Measurements from ENCODE around the gene FOXL2NB.

The FOXL2NB gene

GRCh38 chr3:138949002-138949418 lies 2.0 kb downstream of the FOXL2NB start:
- no peaks in the 10 kb centered on the region for H3K36me3 ChIP-seq (ENCODE audit: control insufficient read depth in 1 of 2, insufficient read depth in 2 of 2, low read length in 2 of 2)
- peaks cover 71% of the 10 kb centered on the region for H3K27me3 ChIP-seq (ENCODE audit: low read depth, low read length)
- no peak overlapping the region for H3K27ac ChIP-seq (ENCODE audit: low read length)
- no peak overlapping the region for H3K4me3 ChIP-seq (ENCODE audit: low read depth in 1 of 2, low read length in 2 of 2)
- H3K4me1 ChIP-seq (ENCODE audit: control insufficient read depth in 1 of 2, insufficient read depth in 2 of 2, low read length in 2 of 2), result peaks cover 0 to 46% of the 10 kb centered on the region in 2 donors
- H3K9me3 ChIP-seq (ENCODE audit: control insufficient read depth in 1 of 2, low read length in 2 of 2), result no peaks in the 10 kb centered on the region

- H3K4me1 ChIP-seq (ENCODE audit: control insufficient read depth in 1 of 2, insufficient read depth in 2 of 2, low read length in 2 of 2), result peaks cover 0 to 42% of the 10 kb centered on the region in 2 donors
Measured at GRCh38 chr3:138949445-138950005, 2.5 kb downstream of the FOXL2NB start.

GRCh38 chr3:138950006-138950644 lies 3.1 kb downstream of the FOXL2NB start:
- Histone ChIP-seq H3K27me3 (ENCODE audit: low read depth, low read length) (peaks cover 71% of the 10 kb centered on the region), H3K4me1 (ENCODE audit: control insufficient read depth in 1 of 2, insufficient read depth in 2 of 2, low read length in 2 of 2) (peaks cover 0 to 36% of the 10 kb centered on the region in 2 donors), H3K27ac (ENCODE audit: low read length) (no peak overlapping the region), H3K4me3 (ENCODE audit: low read depth in 1 of 2, low read length in 2 of 2) (peak overlapping the region in 1 of 2 donors; percentile 61), H3K9me3 (ENCODE audit: control insufficient read depth in 1 of 2, low read length in 2 of 2) (no peaks in the 10 kb centered on the region), H3K36me3 (ENCODE audit: control insufficient read depth in 1 of 2, insufficient read depth in 2 of 2, low read length in 2 of 2) (no peaks in the 10 kb centered on the region)

More at GRCh38 chr3:138949445-138950005, 2.5 kb downstream of the FOXL2NB start:
- peak overlapping the region in 1 of 2 donors; percentile 61 for H3K4me3 ChIP-seq (ENCODE audit: low read depth in 1 of 2, low read length in 2 of 2)
- no peaks in the 10 kb centered on the region for H3K9me3 ChIP-seq (ENCODE audit: control insufficient read depth in 1 of 2, low read length in 2 of 2)
- H3K27me3 ChIP-seq (ENCODE audit: low read depth, low read length), result peaks cover 71% of the 10 kb centered on the region
- H3K27ac ChIP-seq (ENCODE audit: low read length), result no peak overlapping the region
- H3K36me3 ChIP-seq (ENCODE audit: control insufficient read depth in 1 of 2, insufficient read depth in 2 of 2, low read length in 2 of 2), result no peaks in the 10 kb centered on the region

GRCh38 chr3:138950701-138951100 lies 3.7 kb downstream of the FOXL2NB start:
- Histone ChIP-seq H3K4me1 (ENCODE audit: control insufficient read depth in 1 of 2, insufficient read depth in 2 of 2, low read length in 2 of 2) (peaks cover 0 to 32% of the 10 kb centered on the region in 2 donors), H3K27me3 (ENCODE audit: low read depth, low read length) (peaks cover 69% of the 10 kb centered on the region), H3K4me3 (ENCODE audit: low read depth in 1 of 2, low read length in 2 of 2) (no peak overlapping the region), H3K27ac (ENCODE audit: low read length) (no peak overlapping the region), H3K9me3 (ENCODE audit: control insufficient read depth in 1 of 2, low read length in 2 of 2) (no peaks in the 10 kb centered on the region), H3K36me3 (ENCODE audit: control insufficient read depth in 1 of 2, insufficient read depth in 2 of 2, low read length in 2 of 2) (no peaks in the 10 kb centered on the region)

- H3K9me3 ChIP-seq (ENCODE audit: control insufficient read depth in 1 of 2, low read length in 2 of 2), result peaks cover 0 to 5% of the 10 kb centered on the region in 2 donors
Measured at GRCh38 chr3:138960417-138960852, 13.4 kb downstream of the FOXL2NB start.

GRCh38 chr3:138962854-138963560 lies 16.0 kb downstream of the FOXL2NB start:
- H3K36me3 ChIP-seq (ENCODE audit: control insufficient read depth in 1 of 2, insufficient read depth in 2 of 2, low read length in 2 of 2), result no peaks in the 10 kb centered on the region
- no peak overlapping the region for H3K27ac ChIP-seq (ENCODE audit: low read length)
- H3K4me3 ChIP-seq (ENCODE audit: low read depth in 1 of 2, low read length in 2 of 2), result no peak overlapping the region
- H3K27me3 ChIP-seq (ENCODE audit: low read depth, low read length), result peaks cover 26% of the 10 kb centered on the region
- H3K9me3 ChIP-seq (ENCODE audit: control insufficient read depth in 1 of 2, low read length in 2 of 2), result peaks cover 0 to 8% of the 10 kb centered on the region in 2 donors
- peaks cover 0 to 5% of the 10 kb centered on the region in 2 donors for H3K4me1 ChIP-seq (ENCODE audit: control insufficient read depth in 1 of 2, insufficient read depth in 2 of 2, low read length in 2 of 2)

More at GRCh38 chr3:138960417-138960852, 13.4 kb downstream of the FOXL2NB start:
- Histone ChIP-seq H3K27me3 (ENCODE audit: low read depth, low read length) (peaks cover 26% of the 10 kb centered on the region), H3K4me3 (ENCODE audit: low read depth in 1 of 2, low read length in 2 of 2) (no peak overlapping the region), H3K4me1 (ENCODE audit: control insufficient read depth in 1 of 2, insufficient read depth in 2 of 2, low read length in 2 of 2) (peaks cover 0 to 5% of the 10 kb centered on the region in 2 donors), H3K36me3 (ENCODE audit: control insufficient read depth in 1 of 2, insufficient read depth in 2 of 2, low read length in 2 of 2) (no peaks in the 10 kb centered on the region), H3K27ac (ENCODE audit: low read length) (no peak overlapping the region)

GRCh38 chr3:138964264-138964663 lies 17.2 kb downstream of the FOXL2NB start:
- H3K4me1 ChIP-seq (ENCODE audit: control insufficient read depth in 1 of 2, insufficient read depth in 2 of 2, low read length in 2 of 2), result peaks cover 0 to 5% of the 10 kb centered on the region in 2 donors
- no peaks in the 10 kb centered on the region for H3K36me3 ChIP-seq (ENCODE audit: control insufficient read depth in 1 of 2, insufficient read depth in 2 of 2, low read length in 2 of 2)
- no peak overlapping the region for H3K4me3 ChIP-seq (ENCODE audit: low read depth in 1 of 2, low read length in 2 of 2)
- peaks cover 0 to 8% of the 10 kb centered on the region in 2 donors for H3K9me3 ChIP-seq (ENCODE audit: control insufficient read depth in 1 of 2, low read length in 2 of 2)
- H3K27me3 ChIP-seq (ENCODE audit: low read depth, low read length), result peaks cover 25% of the 10 kb centered on the region
- H3K27ac ChIP-seq (ENCODE audit: low read length), result no peak overlapping the region

- Histone ChIP-seq H3K4me3 (ENCODE audit: low read depth in 1 of 2, low read length in 2 of 2) (no peak overlapping the region), H3K36me3 (ENCODE audit: control insufficient read depth in 1 of 2, insufficient read depth in 2 of 2, low read length in 2 of 2) (no peaks in the 10 kb centered on the region), H3K9me3 (ENCODE audit: control insufficient read depth in 1 of 2, low read length in 2 of 2) (peaks cover 0 to 8% of the 10 kb centered on the region in 2 donors), H3K27me3 (ENCODE audit: low read depth, low read length) (peaks cover 19% of the 10 kb centered on the region), H3K27ac (ENCODE audit: low read length) (no peak overlapping the region), H3K4me1 (ENCODE audit: control insufficient read depth in 1 of 2, insufficient read depth in 2 of 2, low read length in 2 of 2) (peaks cover 0 to 5% of the 10 kb centered on the region in 2 donors)
Measured at GRCh38 chr3:138964923-138965322, 17.9 kb downstream of the FOXL2NB start.

- Histone ChIP-seq H3K27ac (ENCODE audit: low read length) (no peak overlapping the region), H3K27me3 (ENCODE audit: low read depth, low read length) (no peaks in the 10 kb centered on the region), H3K36me3 (ENCODE audit: control insufficient read depth in 1 of 2, insufficient read depth in 2 of 2, low read length in 2 of 2) (no peaks in the 10 kb centered on the region), H3K4me1 (ENCODE audit: control insufficient read depth in 1 of 2, insufficient read depth in 2 of 2, low read length in 2 of 2) (no peaks in the 10 kb centered on the region), H3K4me3 (ENCODE audit: low read depth in 1 of 2, low read length in 2 of 2) (no peak overlapping the region), H3K9me3 (ENCODE audit: control insufficient read depth in 1 of 2, low read length in 2 of 2) (no peaks in the 10 kb centered on the region)
Measured at GRCh38 chr3:138971766-138972320, 24.8 kb downstream of the FOXL2NB start.

- Histone ChIP-seq H3K4me1 (ENCODE audit: control insufficient read depth in 1 of 2, insufficient read depth in 2 of 2, low read length in 2 of 2) (no peaks in the 10 kb centered on the region), H3K27ac (ENCODE audit: low read length) (no peak overlapping the region)
Measured at GRCh38 chr3:138972941-138973340, 25.9 kb downstream of the FOXL2NB start.

GRCh38 chr3:138974462-138974861 lies 27.4 kb downstream of the FOXL2NB start:
- no peak overlapping the region for H3K27ac ChIP-seq (ENCODE audit: low read length)

More at GRCh38 chr3:138972941-138973340, 25.9 kb downstream of the FOXL2NB start:
- no peaks in the 10 kb centered on the region for H3K36me3 ChIP-seq (ENCODE audit: control insufficient read depth in 1 of 2, insufficient read depth in 2 of 2, low read length in 2 of 2)
- H3K9me3 ChIP-seq (ENCODE audit: control insufficient read depth in 1 of 2, low read length in 2 of 2), result no peaks in the 10 kb centered on the region
- no peak overlapping the region for H3K4me3 ChIP-seq (ENCODE audit: low read depth in 1 of 2, low read length in 2 of 2)
- no peaks in the 10 kb centered on the region for H3K27me3 ChIP-seq (ENCODE audit: low read depth, low read length)

More at GRCh38 chr3:138974462-138974861, 27.4 kb downstream of the FOXL2NB start:
- Histone ChIP-seq H3K27me3 (ENCODE audit: low read depth, low read length) (no peaks in the 10 kb centered on the region), H3K9me3 (ENCODE audit: control insufficient read depth in 1 of 2, low read length in 2 of 2) (no peaks in the 10 kb centered on the region), H3K4me3 (ENCODE audit: low read depth in 1 of 2, low read length in 2 of 2) (no peak overlapping the region), H3K36me3 (ENCODE audit: control insufficient read depth in 1 of 2, insufficient read depth in 2 of 2, low read length in 2 of 2) (no peaks in the 10 kb centered on the region), H3K4me1 (ENCODE audit: control insufficient read depth in 1 of 2, insufficient read depth in 2 of 2, low read length in 2 of 2) (no peaks in the 10 kb centered on the region)

All from muscle layer of duodenum (tissue), 2 donors.